PC-9 (cell line): ENCODE results near the gene SMG6.

Experiments
- EZH2 ChIP-seq: fragments of 200-600 bp; sonication (generic); IDR thresholded peaks from 2 replicates; pipeline ENCODE4 v1.8.0; 2017; ENCODE audit warnings: antibody characterized with exemption, low read depth
- TF ChIP-seq, protein P1 (sequence below): fragments of 200-600 bp; sonication (generic); conservative IDR thresholded peaks from 2 replicates; pipeline ENCODE4 v1.6.1; 2017; ENCODE audit warnings: mixed run types, antibody characterized with exemption, mild to moderate bottlenecking, moderate library complexity

DNA sequence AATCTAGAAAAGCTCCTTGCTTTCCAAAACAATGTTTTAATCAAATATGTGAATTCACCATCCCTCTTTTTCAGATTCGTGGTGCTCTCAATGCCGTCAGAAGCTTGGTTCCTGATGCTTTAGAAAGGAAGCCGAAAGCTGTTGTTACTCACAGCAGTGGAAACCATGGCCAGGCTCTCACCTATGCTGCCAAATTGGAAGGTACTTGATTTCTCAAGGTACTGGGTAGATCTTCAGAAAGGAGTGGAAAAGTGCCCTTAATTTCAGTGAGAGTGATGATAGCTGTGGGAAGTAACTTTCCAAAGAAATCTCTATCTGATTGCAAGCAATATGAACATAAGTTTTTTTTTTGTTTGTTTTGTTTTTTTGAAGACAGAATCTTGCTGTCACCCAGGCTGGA lies 14.2 kb upstream of the SMG6 start:
- TF ChIP-seq, protein P1, sequence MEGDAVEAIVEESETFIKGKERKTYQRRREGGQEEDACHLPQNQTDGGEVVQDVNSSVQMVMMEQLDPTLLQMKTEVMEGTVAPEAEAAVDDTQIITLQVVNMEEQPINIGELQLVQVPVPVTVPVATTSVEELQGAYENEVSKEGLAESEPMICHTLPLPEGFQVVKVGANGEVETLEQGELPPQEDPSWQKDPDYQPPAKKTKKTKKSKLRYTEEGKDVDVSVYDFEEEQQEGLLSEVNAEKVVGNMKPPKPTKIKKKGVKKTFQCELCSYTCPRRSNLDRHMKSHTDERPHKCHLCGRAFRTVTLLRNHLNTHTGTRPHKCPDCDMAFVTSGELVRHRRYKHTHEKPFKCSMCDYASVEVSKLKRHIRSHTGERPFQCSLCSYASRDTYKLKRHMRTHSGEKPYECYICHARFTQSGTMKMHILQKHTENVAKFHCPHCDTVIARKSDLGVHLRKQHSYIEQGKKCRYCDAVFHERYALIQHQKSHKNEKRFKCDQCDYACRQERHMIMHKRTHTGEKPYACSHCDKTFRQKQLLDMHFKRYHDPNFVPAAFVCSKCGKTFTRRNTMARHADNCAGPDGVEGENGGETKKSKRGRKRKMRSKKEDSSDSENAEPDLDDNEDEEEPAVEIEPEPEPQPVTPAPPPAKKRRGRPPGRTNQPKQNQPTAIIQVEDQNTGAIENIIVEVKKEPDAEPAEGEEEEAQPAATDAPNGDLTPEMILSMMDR: no peak
- TF ChIP-seq EZH2: no peak
